Heart left ventricle (tissue), 13 donors: Measurements from ENCODE around the gene RCCD1.
"Not testable (repeated sequence)": the region's sequence is repeated elsewhere in the genome, so short reads cannot be mapped to it uniquely, and the experiment has no call there.

Experiments
- CTCF ChIP-seq, 12 donors: fragments of 200-600 bp; sonication (generic) in 4 of 12; IDR thresholded peaks; one replicate each; pipeline versions ENCODE4 v1.5.0 to v1.8.0; 2018 to 2022; ENCODE audit warnings: antibody characterized with exemption in 12 of 12, mild to moderate bottlenecking in 5 of 12
- POLR2A ChIP-seq, 2 donors: fragments of 450-650 bp; IDR thresholded peaks; one replicate each; pipeline ENCODE4 v1.6.1; 2017; ENCODE audit warnings: antibody characterized with exemption in 2 of 2, mild to moderate bottlenecking in 2 of 2, moderate library complexity in 2 of 2
- donor health status: ischemic (EF 13 %, LVEDD 7.1; RV severe dilation, severe dysfunction).
- donor health status: DM: no; HTN: yes; CAD: no.
- donor health status: DM: no; HTN: no; CAD: no.
- donor health status: ischemic (EF 25% LVEDD 6.9; RV normal size, moderate dysfunction).
- donor health status: ischemic (EF 25% LVEDD 5.7; RV mildly dilated, moderate dysfunction).
- donor health status: ischemic (EF 35%, LVEDD 5.7; RV mildly dilated, moderate dysfunction).
- donor health status: nonischemic (EF 11% LVEDD 7.7; RV severe dilation, severe dysfunction).
- donor health status: DM: yes; HTN: yes; CAD: no.
- donor health status: PGD.
- donor health status: ischemic (EF 29% LVEDD 5.4; RV normal size, mild dysfunction).
- donor health status: nonischemic (EF 23%, LVEDD 6.1; RV moderate dilation, normal function).

DNA sequence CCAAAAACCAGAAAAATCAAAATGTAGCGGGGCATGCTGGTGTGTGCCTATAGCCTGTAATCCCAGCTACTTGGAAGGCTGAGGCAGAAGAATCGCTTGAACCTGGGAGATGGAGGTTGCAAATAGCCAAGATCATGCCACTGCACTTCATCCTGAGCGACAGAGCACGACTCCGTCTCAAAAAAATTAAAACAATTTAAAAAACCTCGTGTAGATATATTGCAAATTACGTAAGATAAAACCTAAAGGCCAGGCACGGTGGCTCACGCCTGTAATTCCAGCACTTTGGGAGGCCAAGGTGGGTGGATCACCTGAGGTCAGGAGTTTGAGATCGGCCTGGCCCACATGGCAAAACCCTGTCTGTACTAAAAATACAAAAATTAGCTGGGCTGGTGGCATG is 27.9 kb upstream of the RCCD1 start:
- not testable (repeated sequence) for TF ChIP-seq CTCF, POLR2A (IDR thresholded peaks at IDR 0.05)
